ENCODE results near the gene NELFCD. TPM values are rescaled to one million over a fixed set of nuclear protein-coding genes. Genes with fewer than 3 reads are reported as not detected.

Gene NELFCD
- 53.7 and 72.8 TPM in 2 replicates for total RNA-seq

DNA sequence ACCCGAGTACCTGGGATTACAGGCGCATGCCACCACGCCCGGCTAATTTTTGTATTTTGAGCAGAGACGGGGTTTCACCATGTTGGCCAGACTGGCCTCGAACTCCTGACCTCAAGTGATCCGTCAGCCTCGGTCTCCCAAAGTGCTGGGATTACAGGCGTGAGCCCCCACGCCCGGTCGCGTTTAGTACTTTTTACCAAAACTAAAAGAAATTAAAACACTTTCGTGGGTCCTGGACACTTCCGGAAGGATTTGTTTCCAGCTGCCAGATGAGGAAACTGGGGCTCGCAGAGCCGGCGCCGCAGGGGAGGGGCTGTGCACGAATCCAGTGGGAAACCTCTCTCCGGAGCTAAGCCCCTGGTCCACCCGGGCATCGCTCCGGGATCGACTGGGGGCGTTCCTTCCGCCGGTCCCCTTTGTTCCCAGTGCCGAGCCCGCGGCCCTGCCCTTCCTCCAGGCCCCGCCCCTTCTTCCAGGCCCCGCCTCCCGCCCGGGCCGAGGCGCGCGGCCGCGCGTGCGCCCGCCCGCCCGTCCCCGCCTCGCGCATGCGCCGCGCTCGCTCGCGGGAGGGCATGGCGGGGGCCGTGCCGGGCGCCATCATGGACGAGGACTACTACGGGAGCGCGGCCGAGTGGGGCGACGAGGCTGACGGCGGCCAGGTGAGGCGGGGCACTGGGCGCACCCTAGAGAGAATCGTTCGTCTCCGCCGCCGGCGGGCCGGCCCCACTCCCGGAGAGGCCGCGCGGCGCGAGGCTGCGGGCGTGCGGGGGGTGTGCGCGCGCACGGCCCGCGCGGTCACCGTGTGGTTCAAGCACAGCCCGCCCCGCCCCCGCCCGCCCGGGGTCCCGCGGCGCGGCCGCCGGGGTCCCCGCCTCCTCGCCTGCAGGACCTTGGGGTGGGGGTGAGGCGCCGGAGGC, at the start of gene NELFCD:
NELFCD (plus strand) TSS at position 546 of the 917 bp plus-strand sequence; CDS start at position 600, 54 bp downstream.

GRCh38 chr20:59006864-59007664, 26.0 kb downstream of the NELFCD start, which contains the start of gene CTSZ:
Gene CTSZ, minus strand, starts transcription at chr20:59007254. Its CDS starts 126 bp downstream, at chr20:59007128.

DNA sequence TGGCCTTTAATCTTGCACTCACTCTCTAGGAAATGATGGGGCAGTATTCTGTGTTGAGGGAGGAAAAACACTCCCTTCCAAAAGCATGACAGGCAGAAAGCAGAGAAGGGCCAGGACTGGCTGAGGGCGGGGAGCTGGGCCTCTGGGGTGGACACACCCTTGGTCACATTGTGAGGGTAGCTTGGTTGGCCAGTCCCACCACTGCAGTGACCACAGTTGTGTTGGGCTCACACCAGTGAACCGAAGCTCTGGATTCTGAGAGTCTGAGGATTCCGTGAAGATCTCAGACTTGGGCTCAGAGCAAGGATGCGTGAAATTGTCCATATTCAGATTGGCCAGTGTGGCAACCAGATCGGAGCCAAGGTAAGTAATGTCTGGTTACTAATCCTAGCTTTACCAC, 38.2 kb downstream of the NELFCD start, which contains the start of gene TUBB1:
TUBB1 (plus strand) TSS at position 213 of the 400 bp plus-strand sequence; CDS start at position 307, 94 bp downstream.

DNA sequence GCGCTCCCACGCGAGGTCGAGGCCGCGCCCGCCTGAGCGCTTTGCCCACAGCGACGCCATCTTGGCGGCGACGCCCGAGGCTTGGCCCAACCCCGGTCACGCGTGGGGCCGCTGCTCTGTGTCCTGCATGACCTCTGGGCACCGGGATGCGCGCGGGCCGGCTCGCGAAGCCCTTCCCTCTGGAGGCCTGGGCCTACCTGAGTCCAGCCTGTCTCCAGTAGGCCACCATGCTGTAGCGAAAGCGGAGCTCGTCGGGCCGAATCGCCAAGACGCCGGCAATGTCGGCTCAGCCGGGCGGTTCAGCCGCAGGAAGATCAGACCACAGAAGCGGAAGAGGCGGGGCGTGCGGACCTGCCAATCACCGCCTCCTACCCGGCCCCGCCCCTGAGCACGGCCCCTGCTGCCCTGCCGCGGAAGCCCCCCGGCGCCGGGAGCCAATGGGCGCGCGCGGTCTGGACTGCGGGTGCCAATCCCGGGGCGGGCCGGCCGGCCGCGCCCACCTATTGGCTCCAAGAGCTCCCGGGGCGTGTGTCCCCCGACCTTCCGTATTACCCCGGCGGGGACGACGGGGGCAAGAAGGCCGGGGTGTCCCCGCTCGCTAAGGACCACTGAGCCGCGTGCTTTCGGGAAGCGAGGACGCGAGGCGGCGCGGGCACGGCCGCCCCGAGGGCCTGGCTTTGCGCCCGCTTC, 51.1 kb downstream of the NELFCD start, which contains the start of gene ATP5F1E:
ATP5F1E (minus strand) TSS at position 313 of the 690 bp plus-strand sequence; CDS start at position 229, 84 bp downstream.

GRCh38 chr20:59042151-59042795, 61.2 kb downstream of the NELFCD start, which contains the start of gene PRELID3B:
Gene PRELID3B, minus strand, starts transcription at chr20:59042786. Its CDS starts 56 bp downstream, at chr20:59042730.

Other genes starting within 250 kb of the NELFCD start
- 0.63 and 1.3 TPM in 2 replicates for gene GNAS-AS1, start 130.4 kb upstream of the NELFCD start, total RNA-seq
- gene GNAS, start 128.5 kb upstream of the NELFCD start, total RNA-seq, result 631 and 974 TPM in 2 replicates
- 127 and 197 TPM in 2 replicates for gene CTSZ, start 26.0 kb downstream of the NELFCD start, total RNA-seq
- gene TUBB1, start 38.2 kb downstream of the NELFCD start, total RNA-seq, result not detected in 2 replicates
- gene ATP5F1E, start 51.1 kb downstream of the NELFCD start, total RNA-seq, result 15.5 and 16.9 TPM in 2 replicates
- 27.1 and 36.5 TPM in 2 replicates for gene PRELID3B, start 61.5 kb downstream of the NELFCD start, total RNA-seq
- gene ZNF831, start 182.6 kb downstream of the NELFCD start, total RNA-seq, result not detected in 2 replicates